Transverse colon (tissue), 4 donors: ENCODE measurements around the gene FSCN2. TPM values are rescaled to one million over a fixed set of nuclear protein-coding genes. Genes with fewer than 3 reads are reported as not detected.

Experiments
- DNase-seq: peaks from one replicate; pipeline ENCODE4 v3.0.0-alpha.2; 2019
- H3K27ac ChIP-seq, 4 donors: fragments of 200-600 bp; sonication (generic); 2 replicates each; pipeline ENCODE4 v1.5.1; 2016 to 2018; ENCODE audit warnings: inconsistent platforms in 4 of 4
- H3K27me3 ChIP-seq: fragments of 200-600 bp; sonication (generic); 2 replicates; pipeline ENCODE4 v1.5.1; 2017; ENCODE audit warnings: inconsistent platforms
- H3K36me3 ChIP-seq, 4 donors: fragments of 200-600 bp; sonication (generic); 2 replicates each; pipeline ENCODE4 v1.5.1; 2017 to 2019; ENCODE audit warnings: inconsistent platforms in 4 of 4
- H3K4me1 ChIP-seq, 4 donors: fragments of 200-600 bp; sonication (generic); 2 replicates each; pipeline ENCODE4 v1.5.1; 2017 to 2020; ENCODE audit warnings: inconsistent platforms in 4 of 4
- H3K4me3 ChIP-seq, 4 donors: fragments of 200-600 bp; sonication (generic); 1 replicate in 1 of 4; 2 replicates in 3 of 4; pipeline versions ENCODE4 v1.5.1 to v1.6.1; 2017 to 2019; ENCODE audit warnings: inconsistent platforms in 4 of 4
- H3K9me3 ChIP-seq, 2 donors: fragments of 200-600 bp; sonication (generic); 2 replicates each; pipeline ENCODE4 v1.5.1; 2017 to 2019; ENCODE audit warnings: inconsistent platforms in 2 of 2
- EP300 ChIP-seq: sonication (generic); formaldehyde crosslinking; IDR thresholded peaks from one replicate; pipeline ENCODE4 v1.6.1; 2017; ENCODE audit warnings: antibody characterized with exemption, low read depth
- POLR2A ChIP-seq: fragments of 450-650 bp; IDR thresholded peaks from one replicate; pipeline ENCODE4 v1.6.1; 2016; ENCODE audit warnings: antibody characterized with exemption, mild to moderate bottlenecking, moderate library complexity
- POLR2AphosphoS5 ChIP-seq, 3 donors: sonication (generic); formaldehyde crosslinking; IDR thresholded peaks; one replicate each; pipeline ENCODE4 v1.6.1; 2016; ENCODE audit warnings: antibody characterized with exemption in 3 of 3
- WGBS, 2 donors: methylation state at CpG; one replicate each; pipeline ENCODE4 v1.1.5; 2018; ENCODE audit warnings: low coverage in 1 of 2; 5-methylcytosine and 5-hydroxymethylcytosine counted together
- in situ Hi-C, 4 donors: fragments of 200-750 bp; cut with MboI; loops; one replicate each; pipeline versions ENCODE4 v1.15.0 to v1.15.1; 2017; ENCODE audit warnings: low sequenced_read_pairs in 3 of 4, low pct_ligation_motif_present in 1 of 4, low pct_unique_long_range_greater_than_20kb in 1 of 4
- intact Hi-C: fragments of 100-400 bp; cut with DNase I; formaldehyde crosslinking; loops from one replicate; pipeline ENCODE4 v1.15.1; 2023; ENCODE audit warnings: low total_unique reads
- total RNA-seq, 4 donors: library from RNA; depleted of rRNA; stranded (reverse); fragments of >200 nt; gene quantifications; one replicate each; pipeline ENCODE4 v1.1.0, GENCODE V29; 2016
- TF ChIP-seq, protein P1 (sequence below), 5 experiments: fragments of 200-600 bp in 3 of 5; fragments of 450-650 bp in 2 of 5; sonication (generic) in 3 of 5; IDR thresholded peaks; 1 replicate in 2 of 5; 2 replicates in 3 of 5; pipeline ENCODE4 v1.5.1; 2016 to 2017; ENCODE audit warnings: antibody characterized with exemption in 5 of 5, inconsistent platforms in 3 of 5, mild to moderate bottlenecking in 2 of 5, moderate library complexity in 1 of 5

Gene FSCN2
- total RNA-seq, 4 donors from 2014 or later: 2.3 to 36.4 (median 17.2) TPM

DNA sequence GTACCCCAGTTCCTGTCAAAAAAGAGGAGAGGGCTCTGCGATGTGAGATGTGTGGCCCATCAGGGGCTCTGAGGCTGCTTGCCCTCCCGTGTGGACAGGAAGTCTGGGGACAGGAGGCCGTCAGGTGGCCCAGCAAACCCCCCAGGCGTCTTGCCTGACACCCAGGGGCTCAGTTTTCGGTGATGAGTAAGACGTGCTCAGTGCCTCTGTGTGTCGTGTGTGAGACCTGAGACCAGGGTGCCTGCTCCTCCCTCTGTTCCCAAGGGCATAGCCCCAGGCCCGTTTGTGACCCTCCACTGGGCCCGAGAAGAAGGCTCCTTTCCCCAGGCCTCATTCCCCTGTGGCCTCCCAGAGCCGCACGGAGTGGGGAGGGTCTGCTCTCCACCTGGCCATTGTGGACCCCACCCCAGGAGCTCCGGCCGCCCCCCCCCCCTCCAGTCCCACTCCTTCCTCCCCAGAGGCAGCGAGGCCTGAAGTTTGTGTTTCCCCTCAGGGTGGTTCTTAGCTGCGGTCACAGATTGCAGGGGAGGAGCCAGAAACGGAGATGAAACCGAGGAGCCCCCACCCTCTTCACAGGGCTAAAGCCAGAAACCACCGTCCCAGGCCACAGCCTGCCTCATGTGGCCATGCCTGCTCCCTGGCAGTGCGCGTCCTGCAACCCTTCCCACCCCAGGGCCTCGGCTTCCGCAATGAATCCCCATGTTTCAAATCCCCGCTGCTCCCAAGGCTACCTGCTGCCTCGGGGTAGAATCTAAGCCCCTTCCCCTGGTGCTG is 10.7 kb upstream of the FSCN2 start:
- in situ Hi-C loops (no loop called here), intact Hi-C loops (no loop called here)
- H3K9me3 ChIP-seq: no peaks in the 10 kb centered on the region
- 58 to 80% methylated on average over 3 to 22 of the region's 24 CpGs for WGBS, 2 donors
- peaks cover 43 to 53% (median 48%) of the 10 kb centered on the region in 4 donors for H3K4me1 ChIP-seq
- H3K4me3 ChIP-seq: peak overlapping the region in 2 of 4 donors; percentile 82 to 87
- peak; percentile 67 for DNase-seq
- H3K27ac ChIP-seq: peak overlapping the region; percentile 99 to 100 (median 100)
- no peaks in the 10 kb centered on the region for H3K36me3 ChIP-seq
- peaks cover 1% of the 10 kb centered on the region for H3K27me3 ChIP-seq
- no peak for TF ChIP-seq POLR2A
- no peak for TF ChIP-seq POLR2AphosphoS5 (IDR thresholded peaks at IDR 0.05)
- TF ChIP-seq, protein P1, sequence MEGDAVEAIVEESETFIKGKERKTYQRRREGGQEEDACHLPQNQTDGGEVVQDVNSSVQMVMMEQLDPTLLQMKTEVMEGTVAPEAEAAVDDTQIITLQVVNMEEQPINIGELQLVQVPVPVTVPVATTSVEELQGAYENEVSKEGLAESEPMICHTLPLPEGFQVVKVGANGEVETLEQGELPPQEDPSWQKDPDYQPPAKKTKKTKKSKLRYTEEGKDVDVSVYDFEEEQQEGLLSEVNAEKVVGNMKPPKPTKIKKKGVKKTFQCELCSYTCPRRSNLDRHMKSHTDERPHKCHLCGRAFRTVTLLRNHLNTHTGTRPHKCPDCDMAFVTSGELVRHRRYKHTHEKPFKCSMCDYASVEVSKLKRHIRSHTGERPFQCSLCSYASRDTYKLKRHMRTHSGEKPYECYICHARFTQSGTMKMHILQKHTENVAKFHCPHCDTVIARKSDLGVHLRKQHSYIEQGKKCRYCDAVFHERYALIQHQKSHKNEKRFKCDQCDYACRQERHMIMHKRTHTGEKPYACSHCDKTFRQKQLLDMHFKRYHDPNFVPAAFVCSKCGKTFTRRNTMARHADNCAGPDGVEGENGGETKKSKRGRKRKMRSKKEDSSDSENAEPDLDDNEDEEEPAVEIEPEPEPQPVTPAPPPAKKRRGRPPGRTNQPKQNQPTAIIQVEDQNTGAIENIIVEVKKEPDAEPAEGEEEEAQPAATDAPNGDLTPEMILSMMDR (IDR thresholded peaks at IDR 0.05): no peak
- no peak for TF ChIP-seq EP300

DNA sequence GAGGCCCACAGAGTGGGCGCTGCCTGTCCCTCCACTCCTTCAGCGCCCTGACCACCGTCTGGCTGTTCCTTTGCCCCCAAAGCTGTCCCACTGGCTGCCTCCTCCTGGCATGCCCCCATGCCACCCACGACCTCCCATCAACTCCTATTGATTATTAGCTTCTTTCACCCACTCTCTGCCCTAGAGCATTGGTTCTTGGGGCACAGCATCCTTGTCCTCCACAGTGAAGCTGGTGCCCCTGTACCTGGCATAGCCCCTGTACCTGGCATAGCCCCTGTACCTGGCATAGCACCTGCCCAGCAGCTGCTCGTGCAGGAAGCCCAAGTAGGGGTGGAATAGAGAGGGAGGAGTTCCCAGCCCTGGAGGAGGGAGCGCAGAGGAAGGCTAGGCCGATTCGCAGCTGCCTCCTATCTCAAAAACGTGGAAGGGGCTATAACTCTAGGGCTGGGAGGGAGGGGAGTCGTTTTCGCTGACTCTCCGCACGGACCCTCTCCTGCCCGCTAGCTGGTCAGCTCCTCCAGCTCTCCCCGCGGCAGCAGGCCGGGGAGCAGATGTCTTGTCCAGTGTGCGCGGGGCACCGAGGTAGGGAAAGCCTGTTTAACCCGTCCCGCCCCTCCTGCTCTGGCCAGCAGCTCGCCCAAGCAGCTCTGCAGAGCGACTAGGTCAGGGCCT is 9.9 kb upstream of the FSCN2 start:
- Histone ChIP-seq H3K36me3 (no peaks in the 10 kb centered on the region), H3K4me1 (peaks cover 43 to 53% (median 48%) of the 10 kb centered on the region in 4 donors), H3K27me3 (peaks cover 7% of the 10 kb centered on the region), H3K9me3 (no peaks in the 10 kb centered on the region), H3K4me3 (peak overlapping the region in 3 of 4 donors; percentile 46 to 60 (median 55)), H3K27ac (peak overlapping the region; percentile 99 to 100 (median 100))
- TF ChIP-seq, protein P1 (IDR thresholded peaks at IDR 0.05): no peak
- TF ChIP-seq POLR2A (no peak), POLR2AphosphoS5 (IDR thresholded peaks at IDR 0.05) (no peak), EP300 (no peak)
- in situ Hi-C loops (no loop called here), intact Hi-C loops (no loop called here)
- peak; percentile 33 for DNase-seq
- 17% methylated on average over 24 of the region's 24 CpGs; no CpG with 5 or more reads in 1 of the 2 donors for WGBS, 2 donors

DNA sequence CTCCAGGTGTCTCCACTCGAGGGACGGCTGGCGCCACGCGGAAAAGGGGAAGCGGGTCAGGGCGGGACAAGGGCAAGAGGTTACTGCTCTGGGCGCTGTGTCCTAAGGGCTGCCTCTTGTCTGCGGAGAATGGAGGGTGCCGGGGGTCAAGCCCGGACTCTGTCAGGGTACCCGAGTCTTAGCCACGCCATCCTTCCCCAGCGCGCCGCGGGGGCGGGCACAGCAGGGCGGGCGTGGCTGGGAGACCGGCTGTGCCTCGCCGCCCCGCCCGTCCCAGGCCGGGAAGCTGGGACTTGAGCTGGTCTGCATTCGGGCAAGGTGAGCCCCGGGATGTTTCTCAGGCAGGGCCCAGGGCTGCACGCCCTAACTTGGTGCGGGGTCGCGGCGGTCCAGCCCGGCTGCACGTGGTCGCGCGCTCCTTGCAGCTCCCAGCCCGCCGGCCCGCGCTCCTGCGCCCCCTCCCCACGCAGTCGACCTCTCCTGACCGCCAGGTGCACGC is 9.3 kb upstream of the FSCN2 start:
- Histone ChIP-seq H3K27ac (peak overlapping the region; percentile 99 to 100 (median 100)), H3K4me1 (peaks cover 43 to 56% (median 50%) of the 10 kb centered on the region in 4 donors), H3K27me3 (peaks cover 13% of the 10 kb centered on the region), H3K9me3 (no peaks in the 10 kb centered on the region), H3K36me3 (no peaks in the 10 kb centered on the region), H3K4me3 (peak overlapping the region; percentile 41 to 60 (median 50))
- in situ Hi-C loops: no loop called here
- 3% methylated on average over 8 of the region's 47 CpGs; no CpG with 5 or more reads in 1 of the 2 donors for WGBS, 2 donors
- intact Hi-C loops: no loop called here
- DNase-seq: peak; percentile 78
- TF ChIP-seq POLR2AphosphoS5 (IDR thresholded peaks at IDR 0.05): peak; percentile 24 to 63 (median 60)
- TF ChIP-seq, protein P1 (IDR thresholded peaks at IDR 0.05): no peak
- TF ChIP-seq POLR2A: peak; percentile 58
